22Rv1 (cell line): ENCODE measurements around the gene CABLES2.

Experiments
- CTCF ChIP-seq: fragments of 450-650 bp; IDR thresholded peaks from 2 replicates; pipeline ENCODE4 v1.5.1; 2017; ENCODE audit warnings: mild to moderate bottlenecking
- ZFX ChIP-seq: fragments of 450-650 bp; IDR thresholded peaks from 2 replicates; pipeline ENCODE4 v1.6.1; 2017; ENCODE audit warnings: antibody characterized with exemption, borderline replicate concordance

- no peak for TF ChIP-seq CTCF
- TF ChIP-seq ZFX = no peak
These were observed 8.4 kb upstream of the CABLES2 start for GRCh38 chr20:62415354-62416111.
